C4-2B (cell line): Measurements from ENCODE around the gene HELB.

Source experiments
- ZFX ChIP-seq: fragments of 450-650 bp; IDR thresholded peaks from 2 replicates; pipeline ENCODE4 v1.6.1; 2017
- TF ChIP-seq, protein P1 (sequence below): fragments of 450-650 bp; conservative IDR thresholded peaks from 2 replicates; pipeline ENCODE4 v1.5.1; 2017; ENCODE audit warnings: mild to moderate bottlenecking

DNA sequence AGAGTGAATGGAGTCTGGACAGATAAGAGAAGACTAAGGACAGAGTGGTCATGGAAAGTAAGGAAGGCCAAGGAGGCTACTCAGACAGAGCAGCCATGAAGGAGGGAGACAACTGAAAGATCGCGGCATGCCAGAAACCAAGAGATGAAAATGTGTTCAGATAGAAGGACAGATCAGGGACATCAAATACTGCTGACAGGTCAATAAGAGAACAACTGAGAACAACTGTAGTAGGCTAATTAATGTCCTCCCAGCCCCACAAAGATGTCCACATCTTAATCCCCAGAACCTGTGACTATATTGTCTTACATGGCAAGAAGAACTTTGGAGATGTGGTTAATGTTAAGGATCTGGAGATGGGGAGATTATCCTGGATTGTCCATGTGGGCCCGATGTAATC, 15.0 kb upstream of the HELB start:
- TF ChIP-seq, protein P1, sequence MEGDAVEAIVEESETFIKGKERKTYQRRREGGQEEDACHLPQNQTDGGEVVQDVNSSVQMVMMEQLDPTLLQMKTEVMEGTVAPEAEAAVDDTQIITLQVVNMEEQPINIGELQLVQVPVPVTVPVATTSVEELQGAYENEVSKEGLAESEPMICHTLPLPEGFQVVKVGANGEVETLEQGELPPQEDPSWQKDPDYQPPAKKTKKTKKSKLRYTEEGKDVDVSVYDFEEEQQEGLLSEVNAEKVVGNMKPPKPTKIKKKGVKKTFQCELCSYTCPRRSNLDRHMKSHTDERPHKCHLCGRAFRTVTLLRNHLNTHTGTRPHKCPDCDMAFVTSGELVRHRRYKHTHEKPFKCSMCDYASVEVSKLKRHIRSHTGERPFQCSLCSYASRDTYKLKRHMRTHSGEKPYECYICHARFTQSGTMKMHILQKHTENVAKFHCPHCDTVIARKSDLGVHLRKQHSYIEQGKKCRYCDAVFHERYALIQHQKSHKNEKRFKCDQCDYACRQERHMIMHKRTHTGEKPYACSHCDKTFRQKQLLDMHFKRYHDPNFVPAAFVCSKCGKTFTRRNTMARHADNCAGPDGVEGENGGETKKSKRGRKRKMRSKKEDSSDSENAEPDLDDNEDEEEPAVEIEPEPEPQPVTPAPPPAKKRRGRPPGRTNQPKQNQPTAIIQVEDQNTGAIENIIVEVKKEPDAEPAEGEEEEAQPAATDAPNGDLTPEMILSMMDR = no peak
- no peak for TF ChIP-seq ZFX
